NCI-H82 treated with DMSO at 0.1 percent for 48 hours (cell line): ENCODE measurements around the gene C4orf50.
"Not testable (repeated sequence)": the region's sequence is repeated elsewhere in the genome, so short reads cannot be mapped to it uniquely, and the experiment has no call there.

Experiments
- DNase-seq: peaks from one replicate; lab custom pipeline; 2025; ENCODE audit not compliant: unreplicated experiment; lab: John Stamatoyannopoulos, UW

C4orf50 gene

DNA sequence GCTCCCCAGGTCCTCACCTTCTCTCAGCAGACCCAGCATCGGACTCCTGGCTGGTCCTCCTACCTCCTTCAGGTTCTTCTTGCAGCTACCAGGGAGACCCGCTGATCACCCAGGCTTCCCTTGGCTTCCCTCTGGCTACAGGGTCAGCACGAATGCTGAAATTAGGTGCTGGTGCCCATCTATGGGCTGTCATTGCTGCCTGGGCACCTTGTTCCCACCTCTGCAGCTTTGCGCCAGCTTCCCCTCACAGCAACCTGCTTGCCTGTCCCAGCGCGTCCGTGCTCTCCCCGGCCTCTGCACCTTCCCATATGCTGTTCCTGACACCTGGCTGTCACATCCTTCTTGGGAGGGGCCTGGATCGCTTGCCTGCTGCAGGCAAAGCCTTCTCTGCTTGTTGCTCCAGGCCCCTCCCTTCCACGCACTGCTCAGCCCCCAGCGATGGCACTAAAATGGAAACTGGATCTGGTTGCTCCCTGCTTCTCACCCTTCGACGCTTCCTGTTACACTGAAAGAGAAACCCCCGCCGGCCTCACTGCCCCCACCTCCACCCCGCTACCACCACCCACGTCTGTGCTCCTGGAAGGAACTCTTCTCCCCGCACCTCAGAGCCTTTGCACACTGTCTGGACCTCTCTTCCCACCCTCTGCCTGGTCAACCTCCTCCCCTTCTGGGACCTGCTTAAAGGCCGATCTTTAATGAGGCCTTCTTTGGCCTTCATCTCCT, 22.2 kb downstream of the C4orf50 start:
- no peak for DNase-seq

DNA sequence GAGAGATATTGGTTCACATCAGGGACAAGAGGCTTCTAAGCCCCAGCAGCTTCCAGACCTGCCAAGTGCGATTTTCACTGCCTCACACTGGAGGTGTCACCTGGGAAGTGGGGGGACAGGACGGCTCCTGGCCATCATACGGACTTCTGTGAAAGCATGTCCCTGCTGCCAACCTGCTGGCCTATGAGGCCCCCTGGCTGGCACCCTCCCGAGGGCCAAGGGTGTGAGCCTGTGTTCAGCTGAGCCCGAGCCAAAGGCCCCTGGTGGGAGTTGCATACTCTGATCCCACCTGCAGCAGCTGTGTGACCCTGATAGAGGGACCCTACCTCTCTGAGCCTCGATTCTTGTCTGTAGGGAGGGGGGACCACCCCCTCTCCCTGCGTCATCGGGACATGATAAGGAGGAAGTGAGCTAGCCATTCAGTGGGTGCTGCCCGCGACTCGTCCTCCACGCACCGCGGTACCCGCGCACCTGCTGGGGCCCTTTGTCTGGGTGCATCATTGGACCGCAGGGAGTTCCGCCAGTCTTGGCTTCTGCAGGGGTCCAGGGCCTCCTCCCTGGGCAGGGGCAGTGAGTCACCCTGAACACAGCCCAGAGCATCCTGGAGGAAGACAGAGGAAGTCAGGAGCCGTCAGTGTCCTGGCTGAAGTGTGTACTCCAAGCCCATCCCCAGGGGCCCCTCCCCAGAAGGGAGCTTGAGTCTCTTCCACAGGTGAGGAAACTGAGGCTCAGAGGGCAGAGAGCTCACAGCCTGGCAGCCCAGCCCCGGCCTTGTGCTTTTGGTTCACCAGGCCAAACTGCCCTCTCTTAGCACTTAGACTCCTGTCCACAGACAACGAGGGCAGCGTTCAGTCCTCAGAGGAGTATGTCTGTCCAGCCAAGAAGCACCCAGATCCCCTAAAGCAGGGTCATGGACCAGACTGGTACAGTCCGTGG, 24.1 kb downstream of the C4orf50 start:
- DNase-seq: no peak

DNA sequence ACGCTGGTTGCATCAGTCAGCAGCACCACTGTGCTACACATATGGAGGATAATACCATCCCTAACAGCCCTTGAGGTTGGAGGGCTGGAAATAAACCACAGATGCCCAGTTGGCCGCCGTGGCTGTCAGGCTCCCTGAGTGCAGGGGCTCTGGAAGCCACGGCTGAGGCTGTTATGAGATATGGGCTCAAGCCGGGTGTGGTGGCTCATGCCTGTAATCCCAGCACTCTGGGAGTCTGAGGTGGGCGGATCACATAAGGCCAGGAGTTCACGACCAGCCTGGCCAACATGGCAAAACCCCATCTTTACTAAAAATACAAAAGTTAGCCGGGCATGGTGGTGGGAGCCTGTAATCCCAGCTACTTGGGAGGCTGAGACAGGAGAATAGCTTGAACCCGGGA, 24.9 kb downstream of the C4orf50 start:
- DNase-seq: not testable (repeated sequence)

DNA sequence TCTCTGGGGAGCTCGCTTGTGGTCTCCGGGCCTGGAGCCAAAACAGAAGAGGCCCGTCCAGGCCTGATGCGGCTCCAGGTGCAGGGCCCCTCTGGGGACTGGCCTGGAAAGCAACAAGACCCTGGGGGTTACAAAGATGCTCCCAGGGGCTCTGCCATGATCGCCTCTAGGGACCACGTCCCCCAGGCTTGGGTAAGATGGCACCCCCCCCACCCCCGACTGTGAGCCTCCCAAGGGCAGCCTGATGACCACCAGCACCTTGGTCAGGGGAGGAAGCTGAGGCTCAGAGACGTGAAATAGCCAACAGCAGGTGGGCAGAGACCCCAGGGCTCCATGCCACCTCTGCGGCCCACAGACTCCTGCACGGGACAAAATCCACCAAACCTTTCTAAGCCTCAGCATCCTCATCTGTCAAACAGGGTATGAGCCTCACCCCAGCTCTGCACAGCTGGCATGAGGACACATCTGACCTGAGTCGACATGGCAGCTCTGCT, 25.4 kb downstream of the C4orf50 start:
- DNase-seq: no peak

DNA sequence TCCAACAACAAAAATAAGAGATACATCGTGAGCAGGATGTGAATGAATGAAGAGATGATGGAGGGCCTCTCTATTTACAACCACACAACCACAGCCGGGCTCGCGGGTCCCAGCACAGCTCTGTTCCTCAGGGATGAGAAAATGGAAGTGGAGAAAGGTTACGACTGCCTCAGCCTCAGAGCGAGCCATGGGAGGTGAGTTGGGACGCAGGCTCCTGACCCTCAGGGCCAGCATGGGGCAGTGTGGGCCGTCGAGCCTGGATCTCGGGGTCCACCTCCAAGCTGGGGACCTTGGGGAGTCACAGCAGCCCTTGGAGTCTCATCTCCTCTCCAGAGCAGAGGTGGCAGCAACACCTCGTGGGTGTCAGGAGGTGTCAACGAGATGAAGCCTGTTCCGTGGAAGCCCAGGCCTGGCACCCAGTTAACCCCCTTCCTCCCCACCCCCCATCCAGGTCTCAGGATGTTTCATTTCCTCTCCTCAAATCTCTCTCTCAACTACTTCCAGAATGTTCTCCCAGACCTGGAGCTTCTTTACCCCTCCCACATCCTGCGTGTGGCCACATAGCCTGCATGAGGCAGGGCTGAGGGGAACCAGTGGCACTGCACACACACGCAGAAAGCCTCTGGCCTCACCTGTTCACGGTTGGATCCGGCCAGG, 25.9 kb downstream of the C4orf50 start:
- DNase-seq: no peak

DNA sequence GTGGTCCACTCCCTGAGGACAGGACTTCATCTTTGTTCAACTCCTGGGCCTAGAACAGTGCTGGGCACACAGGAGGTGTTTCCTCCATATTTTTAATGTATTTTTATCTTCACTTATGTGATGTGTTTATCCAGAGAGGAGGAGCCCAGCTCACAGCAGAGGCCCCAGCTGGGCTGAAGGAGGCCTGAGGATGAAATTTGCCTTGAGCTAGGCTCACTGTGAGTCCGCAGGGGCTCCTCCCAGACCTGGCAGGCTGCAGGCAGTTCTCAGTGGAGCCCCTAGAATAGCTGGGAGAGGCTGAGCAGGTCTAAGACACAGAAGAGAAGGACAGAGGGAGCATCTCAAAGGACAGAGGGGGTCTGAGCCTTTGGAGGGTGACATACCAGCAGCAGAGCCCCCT, 26.8 kb downstream of the C4orf50 start:
- no peak for DNase-seq

DNA sequence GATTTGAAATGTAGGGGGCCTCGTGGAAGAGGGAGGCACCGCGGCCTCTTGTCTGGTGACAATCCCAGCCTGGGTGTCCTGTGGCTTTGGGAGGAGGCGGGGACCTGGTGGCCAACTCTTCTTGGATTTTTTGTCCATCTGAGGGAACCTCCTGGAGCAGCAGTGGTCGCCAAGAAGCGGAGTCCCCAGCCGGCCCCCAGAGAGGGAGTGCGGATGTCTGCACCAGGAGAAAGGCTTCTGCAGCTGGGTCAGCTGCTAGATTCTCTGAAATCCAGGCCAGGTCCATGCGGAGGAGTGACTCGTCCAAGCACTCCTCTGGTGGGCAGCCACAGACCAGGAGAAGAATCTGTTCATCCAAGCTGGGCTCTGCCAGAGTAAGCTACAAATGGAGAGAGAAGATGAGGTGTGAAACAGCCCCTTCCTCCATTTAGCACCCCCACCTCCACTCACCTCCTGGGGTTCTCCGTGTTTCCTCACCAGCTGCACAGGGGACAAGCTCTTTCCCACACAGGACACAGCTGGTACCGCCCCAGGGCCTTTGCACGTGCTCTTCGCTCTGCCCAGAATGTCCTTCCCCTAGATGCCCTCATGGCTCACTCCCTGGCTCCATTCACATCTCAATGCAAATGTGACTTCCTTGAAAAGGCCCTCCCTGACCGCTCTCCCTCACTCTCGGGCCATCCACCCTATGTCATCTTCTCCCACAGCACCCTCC, 27.6 kb downstream of the C4orf50 start:
- DNase-seq: no peak

DNA sequence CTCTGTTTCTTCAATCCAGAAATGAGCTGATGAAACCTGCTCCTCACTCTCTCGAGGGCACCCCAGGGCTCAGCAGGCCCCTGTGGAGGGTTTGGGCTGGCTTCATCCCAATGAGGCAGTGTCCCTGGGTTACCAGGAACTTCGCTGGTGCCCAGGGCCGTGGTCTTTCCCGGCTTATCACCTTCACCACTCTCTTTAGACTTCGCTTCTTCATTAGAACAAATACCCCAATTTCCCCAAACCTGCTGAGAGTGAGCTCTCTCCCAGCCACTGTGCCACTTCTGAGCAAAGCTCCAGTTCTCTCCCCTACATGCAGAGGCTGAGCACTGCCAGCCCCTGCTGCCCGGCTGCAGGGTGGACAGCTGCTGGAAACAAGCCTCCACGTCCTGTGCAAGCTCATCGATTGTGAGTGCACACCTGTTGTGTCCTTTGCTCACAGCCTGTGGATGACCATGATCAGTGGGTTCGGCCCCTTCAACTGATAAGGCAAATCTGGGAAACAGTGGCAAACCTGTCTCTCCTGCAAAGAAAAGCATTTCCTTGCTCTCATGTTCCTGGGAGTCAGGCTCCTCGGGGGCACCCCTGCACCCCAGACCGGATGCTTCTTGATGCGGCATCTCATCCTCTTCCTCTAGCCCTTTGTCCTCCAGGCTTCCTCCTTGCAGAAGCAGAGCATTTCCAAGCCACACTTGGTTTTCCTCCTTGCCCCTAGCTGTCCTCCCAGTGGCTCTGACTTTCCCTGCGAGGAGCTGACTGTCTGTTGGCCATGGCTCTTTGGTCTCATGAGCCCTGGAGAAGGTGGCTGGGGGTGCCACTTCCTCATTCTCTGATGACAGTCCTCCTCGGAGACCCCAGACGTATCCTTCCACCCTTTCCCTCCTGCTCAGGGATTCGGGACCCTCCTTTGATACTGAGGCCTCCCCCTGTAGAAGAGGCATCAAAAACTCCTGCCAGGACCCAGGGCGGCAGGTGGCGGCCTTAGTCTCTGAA, 28.7 kb downstream of the C4orf50 start:
- no peak for DNase-seq

DNA sequence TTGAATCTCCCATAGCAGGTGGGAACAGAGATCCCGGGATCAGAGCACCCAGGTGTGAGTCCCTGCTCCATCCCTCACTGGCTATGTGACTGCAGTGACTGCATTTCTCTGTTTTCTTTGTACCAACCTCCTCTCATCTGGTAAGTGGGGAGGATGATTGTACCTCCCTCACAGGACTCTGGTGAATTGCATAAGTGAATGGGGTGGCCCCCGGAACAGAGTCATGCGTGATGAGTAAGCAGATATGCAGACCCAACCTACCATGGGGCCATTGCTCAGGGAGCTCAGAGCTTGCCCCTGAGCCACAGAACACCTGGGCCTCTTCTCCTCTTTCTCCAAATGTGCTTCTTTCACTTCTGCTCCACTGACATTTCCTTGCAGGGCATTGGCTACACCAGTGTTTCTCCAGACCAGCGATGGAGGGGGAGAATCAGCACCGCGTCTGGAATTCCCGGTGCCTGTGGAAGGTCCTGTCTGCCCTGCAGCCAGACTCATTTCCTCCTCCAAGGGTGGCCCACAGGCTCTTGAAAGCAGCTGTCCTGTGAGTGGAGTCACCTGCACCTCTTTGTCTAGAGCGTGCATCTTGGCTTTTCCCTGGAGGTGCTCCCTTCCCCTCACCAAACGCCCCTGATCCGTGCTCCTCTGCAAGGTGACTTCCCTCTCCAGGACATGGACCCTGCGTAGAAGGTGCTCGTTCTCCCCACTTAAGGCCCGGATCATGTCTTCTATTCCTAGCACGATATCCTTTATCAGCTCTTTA, 30.0 kb downstream of the C4orf50 start:
- no peak for DNase-seq

DNA sequence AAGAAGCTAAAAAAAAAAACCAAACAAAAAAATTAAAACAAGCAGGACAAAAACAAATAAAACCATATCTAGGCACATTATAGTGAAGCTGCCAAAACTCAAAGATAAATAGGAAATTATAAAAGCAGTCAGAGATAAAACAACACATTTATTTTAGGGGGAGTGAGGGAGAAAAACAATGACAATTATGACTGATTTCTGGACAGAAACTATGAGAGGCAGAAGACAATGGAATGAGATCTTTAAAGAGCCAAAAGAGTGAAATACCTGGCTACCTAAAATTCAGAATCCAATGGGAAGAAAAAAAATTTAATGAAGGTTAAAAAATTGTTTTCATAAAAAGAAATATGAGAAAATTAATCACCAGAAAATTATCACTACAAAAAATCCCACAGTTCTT, 33.4 kb downstream of the C4orf50 start:
- DNase-seq: no peak

DNA sequence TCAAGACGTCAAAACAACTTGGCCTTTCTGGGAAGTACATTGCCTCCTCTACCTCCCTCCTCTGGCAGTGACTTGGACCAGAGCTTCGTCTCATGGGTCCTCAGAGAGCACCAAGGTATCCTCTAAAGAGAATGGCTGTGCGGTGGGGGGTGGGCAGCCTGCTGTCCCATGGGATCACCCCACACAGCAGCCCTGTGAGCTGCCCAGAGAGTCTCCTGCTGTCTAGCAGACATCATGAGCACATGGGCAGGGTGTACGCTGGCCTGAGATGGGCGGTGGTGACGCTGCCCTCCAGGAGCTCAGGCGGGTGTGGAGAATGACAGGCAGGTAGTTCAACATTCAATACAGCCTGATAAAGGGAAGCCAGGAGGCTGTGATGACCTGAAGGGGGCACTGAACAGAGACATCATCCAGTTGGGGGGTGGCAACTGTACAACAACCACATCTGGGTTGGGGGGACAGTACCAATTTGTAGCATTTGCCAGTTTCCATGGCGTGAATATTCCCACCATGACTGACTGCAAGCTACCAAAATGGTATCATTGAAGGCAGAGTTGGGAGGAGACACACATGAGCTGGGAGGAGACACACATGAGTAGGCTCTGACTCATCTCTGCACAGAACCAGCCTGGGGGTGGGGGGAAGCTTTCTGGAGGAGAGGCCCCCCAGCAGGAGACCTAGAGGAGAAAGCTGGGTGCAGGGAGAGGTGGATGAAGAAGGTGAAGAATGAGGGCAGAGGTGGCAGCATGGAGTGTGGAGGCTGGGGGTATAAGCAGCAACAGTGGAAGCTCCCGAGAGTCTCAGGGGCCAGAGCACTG, 35.9 kb downstream of the C4orf50 start:
- DNase-seq: no peak

DNA sequence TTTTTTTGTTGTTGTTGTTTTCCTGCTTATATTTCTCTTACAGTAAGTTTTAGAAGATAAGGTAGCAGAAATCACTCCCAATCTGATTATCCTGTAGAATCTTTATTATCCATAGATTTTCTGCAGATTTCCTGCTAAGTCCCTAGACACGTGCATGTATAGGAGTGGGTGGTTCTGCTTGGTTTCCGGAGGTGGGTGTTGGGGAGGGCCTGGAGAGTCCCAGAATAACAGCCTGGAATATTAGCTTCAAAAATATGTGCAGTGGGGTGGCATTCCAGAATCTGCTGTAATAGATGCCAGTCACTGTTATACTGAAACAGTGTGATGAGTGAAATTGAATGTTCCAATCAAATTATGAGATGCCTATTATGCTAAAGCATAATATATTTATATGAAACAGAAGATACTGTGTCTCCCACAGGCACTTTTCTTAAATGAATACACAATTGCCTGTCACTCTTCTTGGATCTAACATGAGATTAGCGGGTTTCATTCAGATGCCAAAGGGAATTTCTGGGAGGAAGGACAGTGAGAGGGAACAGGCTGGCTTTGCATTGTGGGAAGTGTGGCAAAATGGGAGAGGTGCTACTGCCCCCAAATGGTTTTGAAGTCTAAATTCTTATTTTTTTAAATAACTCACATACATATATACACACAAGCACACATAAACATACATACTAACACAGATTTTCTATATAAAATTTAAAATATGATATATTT, 37.6 kb downstream of the C4orf50 start:
- no peak for DNase-seq

DNA sequence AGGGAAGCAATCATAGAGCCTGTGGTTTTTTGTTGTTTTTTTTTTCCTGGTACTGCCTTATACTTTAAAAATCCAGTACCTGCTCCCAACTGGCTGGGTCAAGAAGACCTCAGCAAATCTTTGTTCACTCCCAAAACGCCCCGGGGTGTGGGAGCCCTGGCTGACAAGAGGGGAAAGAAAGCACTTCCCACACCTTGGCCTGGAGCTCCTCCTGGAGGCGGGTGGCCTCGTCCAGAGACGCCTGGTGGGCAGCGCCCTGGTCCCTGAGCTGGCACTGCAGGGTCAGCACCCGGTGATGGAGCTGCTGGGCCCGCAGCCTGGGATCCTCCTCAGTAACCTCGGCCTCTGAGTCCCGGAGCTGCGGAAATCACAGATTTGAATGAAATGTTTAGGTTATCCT, 38.2 kb downstream of the C4orf50 start:
- no peak for DNase-seq

DNA sequence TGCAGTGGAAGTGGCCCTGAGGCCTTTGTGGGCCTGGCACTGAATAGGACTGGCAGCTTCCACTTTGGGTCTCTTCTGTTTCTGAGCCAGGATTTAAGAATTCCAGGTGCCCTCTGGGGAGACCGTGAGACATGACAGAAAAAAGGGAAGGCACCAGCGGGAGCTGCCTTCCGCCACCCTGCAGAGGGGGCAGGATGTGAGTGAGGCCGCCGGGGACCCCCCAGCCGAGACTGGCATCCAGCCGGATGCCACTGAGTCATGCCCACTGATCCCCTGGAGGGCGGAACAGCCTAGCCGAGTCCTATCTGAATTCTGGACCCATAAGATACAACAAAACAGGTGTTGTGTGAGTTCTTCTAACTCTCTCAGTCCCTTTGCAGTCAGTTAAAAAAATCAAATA, 41.3 kb downstream of the C4orf50 start:
- DNase-seq: no peak

DNA sequence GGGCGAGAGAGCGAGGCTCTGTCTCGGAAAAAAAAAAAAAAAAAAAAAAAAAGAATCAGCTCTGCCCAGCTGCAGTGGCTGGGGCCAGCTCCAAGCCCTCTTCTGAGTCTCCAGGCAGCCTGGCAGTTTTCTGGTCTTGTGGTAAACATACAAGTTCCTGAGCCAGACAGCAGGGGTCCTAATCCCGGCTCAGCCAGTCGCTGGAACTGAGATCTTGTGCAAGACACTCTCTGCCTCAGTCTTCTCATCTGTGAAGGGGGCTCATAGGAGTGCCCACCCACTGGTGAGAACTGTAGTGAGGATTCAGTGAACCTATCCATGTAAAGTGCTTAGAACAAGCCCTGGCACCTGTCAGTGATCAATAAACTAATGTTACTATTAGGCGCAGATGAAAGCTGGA, 41.8 kb downstream of the C4orf50 start:
- DNase-seq: no peak

DNA sequence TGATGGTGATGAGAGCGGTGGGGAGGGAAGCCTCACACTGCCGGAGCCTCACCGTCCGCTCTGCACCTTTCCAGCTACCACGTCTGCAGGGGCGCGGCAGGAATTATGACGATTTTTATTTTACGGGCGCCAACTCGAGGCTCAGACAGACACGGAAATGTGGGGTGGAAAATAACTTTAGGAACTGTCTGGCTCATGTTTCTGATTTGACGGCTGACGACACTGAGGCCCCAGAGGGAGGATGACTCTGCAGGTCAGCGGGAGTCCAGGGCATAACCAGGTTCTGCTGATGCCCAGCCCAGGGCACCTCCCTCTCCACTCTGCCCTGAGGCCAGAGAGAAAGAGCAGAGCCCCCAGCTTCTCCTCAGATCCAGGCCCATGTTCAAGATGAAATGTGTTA, 43.9 kb downstream of the C4orf50 start:
- DNase-seq: no peak

DNA sequence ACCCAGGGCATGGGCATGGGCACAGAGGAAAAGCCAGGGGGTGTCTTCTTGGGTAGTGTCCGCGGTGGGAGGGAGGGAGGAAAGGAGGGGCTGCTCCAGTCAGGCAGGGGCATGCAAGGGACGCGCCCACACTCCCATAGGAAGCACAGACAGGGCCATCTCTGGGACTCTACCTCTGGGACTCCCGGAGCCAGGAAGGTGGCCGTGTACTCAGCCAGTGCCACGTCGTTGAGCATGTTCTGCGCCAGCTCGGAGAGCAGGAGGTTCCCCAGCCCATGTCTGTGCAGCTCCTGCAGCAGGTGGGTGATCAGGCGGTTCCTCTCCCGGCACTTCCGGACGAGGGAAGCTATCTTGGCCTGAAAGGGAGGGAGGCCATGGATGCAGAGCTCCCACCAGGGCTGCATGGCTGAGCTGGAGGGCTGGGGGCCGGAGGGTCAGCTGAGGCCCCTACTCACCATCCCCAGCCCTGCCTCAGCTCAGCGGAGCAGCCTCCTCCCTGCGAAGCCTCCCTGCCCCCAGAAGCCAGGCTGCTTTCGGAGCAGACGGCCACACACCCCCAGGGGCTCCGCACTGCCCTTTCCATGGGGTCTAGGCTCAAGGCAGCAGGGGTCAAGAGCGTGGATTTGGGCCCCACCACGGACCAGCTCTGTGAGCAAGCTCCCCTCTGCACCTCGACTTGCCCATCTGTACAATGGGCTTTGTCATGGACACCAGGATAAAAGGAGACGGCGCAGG, 44.6 kb downstream of the C4orf50 start:
- DNase-seq: no peak
